Upper lobe of right lung (tissue), 1 donor: ENCODE data around the gene FBLN1. TPM values are rescaled to one million over a fixed set of nuclear protein-coding genes. Genes with fewer than 3 reads are reported as not detected.

Experiments used
- ATAC-seq: fragments of 200-7000 bp; cut with Tn5 transposase; one replicate; pipeline ENCODE4 v1.9.1; 2020; ENCODE audit warnings: mild to moderate bottlenecking, moderate library complexity
- DNase-seq: peaks from one replicate; pipeline ENCODE4 v3.0.0-alpha.2; 2020
- H3K27ac ChIP-seq: fragments of 200-600 bp; one replicate; pipeline ENCODE4 v1.8.0; 2022
- H3K27me3 ChIP-seq: fragments of 200-600 bp; one replicate; pipeline ENCODE4 v1.8.0; 2022; ENCODE audit warnings: mild to moderate bottlenecking
- H3K36me3 ChIP-seq: fragments of 200-600 bp; one replicate; pipeline ENCODE4 v1.8.0; 2022
- H3K4me1 ChIP-seq: fragments of 200-600 bp; one replicate; pipeline ENCODE4 v1.8.0; 2022
- H3K4me3 ChIP-seq: fragments of 200-600 bp; one replicate; pipeline ENCODE4 v1.8.0; 2022; ENCODE audit warnings: mild to moderate bottlenecking
- H3K9me3 ChIP-seq: fragments of 200-600 bp; one replicate; pipeline ENCODE4 v1.8.0; 2022
- intact Hi-C: fragments of 100-400 bp; cut with DNase I; formaldehyde crosslinking; loops from one replicate; pipeline ENCODE4 v1.11.0; 2022
- total RNA-seq: library from RNA; stranded (reverse); fragmentation: NEBNext Ultra II Directional; extraction: Animal tissue kit (Norgen Biotek cat#: 25700); gene quantifications from one replicate; pipeline ENCODE4 v1.2.1, GENCODE V29; 2021
- TF ChIP-seq, protein P1 (sequence below): fragments of 200-600 bp; IDR thresholded peaks from one replicate; pipeline ENCODE4 v1.8.0; 2022; ENCODE audit warnings: antibody characterized with exemption
- donor health status: DM: no; HTN: yes; CAD: no; lungs with severe emphysema.

Gene FBLN1
- total RNA-seq, 1 donor from 2014 or later = 272 TPM

DNA sequence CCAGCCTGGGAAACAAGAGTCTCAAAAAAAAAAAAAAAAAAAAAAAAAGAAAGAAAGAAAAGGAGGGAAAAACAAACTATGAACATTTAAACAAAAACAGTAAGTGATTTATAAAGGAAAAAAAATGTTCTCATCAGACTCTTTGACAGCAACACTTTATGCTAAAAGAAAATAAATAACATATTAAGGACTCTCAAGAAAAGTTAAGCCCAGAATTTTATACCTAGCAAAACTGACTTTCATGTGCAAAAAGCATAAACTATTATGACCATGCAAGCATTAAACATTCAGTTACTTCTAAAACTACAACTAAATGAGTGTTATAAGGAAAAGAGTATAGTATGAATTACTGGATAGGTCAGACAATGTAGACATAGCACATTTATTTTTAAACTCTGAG is 68.4 kb downstream of the FBLN1 start:
- no peak overlapping the region for H3K27ac ChIP-seq
- H3K4me3 ChIP-seq = no peak overlapping the region
- intact Hi-C loops = no loop called here
- peaks cover 5% of the 10 kb centered on the region for H3K9me3 ChIP-seq
- peaks cover 9% of the 10 kb centered on the region for H3K27me3 ChIP-seq
- ATAC-seq = no peak
- TF ChIP-seq, protein P1, sequence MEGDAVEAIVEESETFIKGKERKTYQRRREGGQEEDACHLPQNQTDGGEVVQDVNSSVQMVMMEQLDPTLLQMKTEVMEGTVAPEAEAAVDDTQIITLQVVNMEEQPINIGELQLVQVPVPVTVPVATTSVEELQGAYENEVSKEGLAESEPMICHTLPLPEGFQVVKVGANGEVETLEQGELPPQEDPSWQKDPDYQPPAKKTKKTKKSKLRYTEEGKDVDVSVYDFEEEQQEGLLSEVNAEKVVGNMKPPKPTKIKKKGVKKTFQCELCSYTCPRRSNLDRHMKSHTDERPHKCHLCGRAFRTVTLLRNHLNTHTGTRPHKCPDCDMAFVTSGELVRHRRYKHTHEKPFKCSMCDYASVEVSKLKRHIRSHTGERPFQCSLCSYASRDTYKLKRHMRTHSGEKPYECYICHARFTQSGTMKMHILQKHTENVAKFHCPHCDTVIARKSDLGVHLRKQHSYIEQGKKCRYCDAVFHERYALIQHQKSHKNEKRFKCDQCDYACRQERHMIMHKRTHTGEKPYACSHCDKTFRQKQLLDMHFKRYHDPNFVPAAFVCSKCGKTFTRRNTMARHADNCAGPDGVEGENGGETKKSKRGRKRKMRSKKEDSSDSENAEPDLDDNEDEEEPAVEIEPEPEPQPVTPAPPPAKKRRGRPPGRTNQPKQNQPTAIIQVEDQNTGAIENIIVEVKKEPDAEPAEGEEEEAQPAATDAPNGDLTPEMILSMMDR = no peak
- H3K4me1 ChIP-seq = no peaks in the 10 kb centered on the region
- no peaks in the 10 kb centered on the region for H3K36me3 ChIP-seq
- no peak for DNase-seq

DNA sequence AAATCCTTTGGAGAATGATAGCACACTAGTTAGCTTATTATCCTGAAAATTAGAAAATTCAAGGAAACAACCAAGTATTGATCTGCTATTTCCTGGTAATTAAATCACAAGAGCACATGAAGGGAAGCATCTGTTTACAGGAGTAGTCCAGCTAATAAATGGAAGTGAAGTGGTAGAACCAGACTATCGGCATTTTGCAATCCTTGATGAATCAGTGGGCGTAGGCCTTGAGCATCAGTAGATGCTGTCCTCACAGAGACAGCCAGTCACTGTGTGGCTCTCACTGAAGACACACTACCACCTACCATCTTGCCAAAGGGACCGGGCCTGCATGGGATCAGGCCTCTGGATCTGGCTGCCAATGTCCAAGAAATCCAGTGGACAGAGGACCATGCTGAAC is 69.8 kb downstream of the FBLN1 start:
- peaks cover 9% of the 10 kb centered on the region for H3K27me3 ChIP-seq
- H3K4me3 ChIP-seq = no peak overlapping the region
- no peak overlapping the region for H3K27ac ChIP-seq
- no peak for DNase-seq
- no peaks in the 10 kb centered on the region for H3K4me1 ChIP-seq
- intact Hi-C loops = no loop called here
- TF ChIP-seq, protein P1 = no peak
- peaks cover 5% of the 10 kb centered on the region for H3K9me3 ChIP-seq
- ATAC-seq = no peak
- H3K36me3 ChIP-seq = no peaks in the 10 kb centered on the region

DNA sequence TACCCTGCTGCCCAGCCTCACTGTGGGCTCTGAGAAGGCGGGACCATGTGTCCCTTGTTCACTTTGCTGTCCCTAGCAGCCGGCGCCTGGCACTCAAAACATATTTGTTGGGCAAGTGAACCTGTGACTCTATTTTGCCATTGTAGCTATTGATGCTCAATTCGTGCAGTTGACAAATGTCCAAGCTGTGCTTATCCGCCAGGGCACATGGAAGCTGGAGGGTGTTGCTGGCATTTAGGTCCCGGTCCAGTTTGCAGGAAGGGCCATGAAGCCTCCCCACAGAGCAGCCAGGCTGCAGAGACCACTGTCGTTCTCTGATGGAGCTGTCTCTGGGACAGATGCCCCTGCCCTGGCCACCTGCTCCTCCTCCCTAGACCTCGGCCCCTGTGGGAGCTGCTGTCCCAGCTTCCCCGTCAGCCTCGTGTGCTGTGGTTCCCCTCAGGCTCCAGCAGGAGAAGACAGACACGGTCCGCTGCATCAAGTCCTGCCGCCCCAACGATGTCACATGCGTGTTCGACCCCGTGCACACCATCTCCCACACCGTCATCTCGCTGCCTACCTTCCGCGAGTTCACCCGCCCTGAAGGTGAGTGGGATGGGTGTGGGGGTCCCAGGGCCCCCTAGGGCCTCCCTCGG is 71.5 kb downstream of the FBLN1 start:
- DNase-seq = peak; percentile 60
- no peak overlapping the region for H3K4me3 ChIP-seq
- H3K9me3 ChIP-seq = peaks cover 5% of the 10 kb centered on the region
- no peak for ATAC-seq
- intact Hi-C loops = no loop called here
- H3K27ac ChIP-seq = no peak overlapping the region
- TF ChIP-seq, protein P1 = no peak
- no peaks in the 10 kb centered on the region for H3K36me3 ChIP-seq
- H3K27me3 ChIP-seq = peaks cover 12% of the 10 kb centered on the region
- H3K4me1 ChIP-seq = peaks cover 3% of the 10 kb centered on the region

DNA sequence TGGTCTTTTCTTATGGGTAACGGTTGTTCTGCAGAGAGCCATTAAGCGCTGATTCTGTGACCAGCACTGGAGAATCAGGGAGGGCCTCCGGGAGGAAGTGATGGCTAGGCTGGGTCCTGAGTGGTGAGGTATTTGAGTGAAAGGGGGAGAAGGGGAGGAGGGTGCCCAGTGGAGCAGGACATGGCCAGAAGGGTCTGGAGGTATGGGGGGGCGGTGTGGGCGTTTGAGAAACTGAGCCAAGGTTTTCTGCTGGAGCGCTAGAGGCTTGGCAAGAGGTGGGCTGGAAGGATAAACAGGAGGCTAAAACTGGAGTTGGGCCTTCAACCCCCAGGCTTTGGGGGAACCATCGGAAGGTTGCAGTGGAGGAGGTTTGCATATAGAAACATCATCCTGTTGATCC is 72.5 kb downstream of the FBLN1 start:
- Histone ChIP-seq H3K4me1 (peaks cover 3% of the 10 kb centered on the region), H3K4me3 (no peak overlapping the region), H3K27me3 (peaks cover 12% of the 10 kb centered on the region), H3K36me3 (no peaks in the 10 kb centered on the region), H3K27ac (no peak overlapping the region), H3K9me3 (peaks cover 5% of the 10 kb centered on the region)
- intact Hi-C loops = no loop called here
- TF ChIP-seq, protein P1 = no peak
- ATAC-seq (no peak), DNase-seq (no peak)

DNA sequence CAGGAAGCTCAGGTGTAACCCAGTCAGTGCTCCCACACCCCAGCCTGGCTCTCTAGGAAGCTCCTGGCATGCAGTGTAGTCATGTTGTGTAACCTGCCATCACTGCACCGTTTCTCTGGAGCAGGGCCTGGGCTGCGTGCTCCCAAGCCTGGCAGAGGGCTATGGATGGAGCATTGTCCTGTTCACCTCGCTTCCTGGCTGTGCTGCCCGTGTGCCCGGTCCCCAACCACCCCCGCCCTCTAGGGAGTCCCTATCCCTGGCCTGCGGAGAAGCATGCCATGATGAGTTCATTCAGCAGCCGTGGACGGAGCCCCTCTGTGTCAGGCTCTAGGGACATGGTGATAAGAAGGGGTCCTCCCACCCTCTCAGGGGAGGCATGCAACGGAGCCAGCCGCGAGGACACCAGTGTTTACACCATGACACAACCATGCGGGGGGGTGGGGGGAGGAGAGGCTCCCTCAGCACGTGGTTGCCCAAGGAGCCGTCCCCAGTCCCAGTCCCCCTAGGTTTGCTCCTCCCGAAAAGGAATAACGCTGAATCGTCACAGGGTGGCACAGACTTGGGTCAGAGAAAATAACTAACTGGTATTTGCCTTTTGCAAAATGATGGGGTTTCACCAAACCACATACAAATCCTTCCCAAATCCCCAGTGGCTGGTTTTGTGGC is 73.1 kb downstream of the FBLN1 start:
- no peak for ATAC-seq
- DNase-seq = no peak
- H3K27ac ChIP-seq = no peak overlapping the region
- intact Hi-C loops = no loop called here
- no peaks in the 10 kb centered on the region for H3K36me3 ChIP-seq
- peaks cover 3% of the 10 kb centered on the region for H3K4me1 ChIP-seq
- peaks cover under 1% of the 10 kb centered on the region for H3K9me3 ChIP-seq
- peaks cover 12% of the 10 kb centered on the region for H3K27me3 ChIP-seq
- H3K4me3 ChIP-seq = no peak overlapping the region
- TF ChIP-seq, protein P1 = no peak
